Left lobe of liver (tissue), 2 donors: ENCODE data around the gene IL20RB. TPM values are rescaled to one million over a fixed set of nuclear protein-coding genes. Genes with fewer than 3 reads are reported as not detected.

ENCODE experiments used
- ATAC-seq: fragments of 200-7000 bp; cut with Tn5 transposase; one replicate; pipeline ENCODE4 v1.9.1; 2020; ENCODE audit warnings: mild to moderate bottlenecking, moderate library complexity
- DNase-seq: peaks from one replicate; pipeline ENCODE4 v3.0.0-alpha.2; 2020; ENCODE audit warnings: low spot score
- total RNA-seq: library from RNA; stranded (reverse); gene quantifications from one replicate; pipeline ENCODE4 v1.2.1, GENCODE V29; 2021
- donor health status: DM: no; HTN: no; CAD: no; lungs with moderate emphysema.
- donor health status: DM: no; HTN: yes; CAD: no.

IL20RB gene, protein sequence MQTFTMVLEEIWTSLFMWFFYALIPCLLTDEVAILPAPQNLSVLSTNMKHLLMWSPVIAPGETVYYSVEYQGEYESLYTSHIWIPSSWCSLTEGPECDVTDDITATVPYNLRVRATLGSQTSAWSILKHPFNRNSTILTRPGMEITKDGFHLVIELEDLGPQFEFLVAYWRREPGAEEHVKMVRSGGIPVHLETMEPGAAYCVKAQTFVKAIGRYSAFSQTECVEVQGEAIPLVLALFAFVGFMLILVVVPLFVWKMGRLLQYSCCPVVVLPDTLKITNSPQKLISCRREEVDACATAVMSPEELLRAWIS
- 6.9 TPM for total RNA-seq

DNA sequence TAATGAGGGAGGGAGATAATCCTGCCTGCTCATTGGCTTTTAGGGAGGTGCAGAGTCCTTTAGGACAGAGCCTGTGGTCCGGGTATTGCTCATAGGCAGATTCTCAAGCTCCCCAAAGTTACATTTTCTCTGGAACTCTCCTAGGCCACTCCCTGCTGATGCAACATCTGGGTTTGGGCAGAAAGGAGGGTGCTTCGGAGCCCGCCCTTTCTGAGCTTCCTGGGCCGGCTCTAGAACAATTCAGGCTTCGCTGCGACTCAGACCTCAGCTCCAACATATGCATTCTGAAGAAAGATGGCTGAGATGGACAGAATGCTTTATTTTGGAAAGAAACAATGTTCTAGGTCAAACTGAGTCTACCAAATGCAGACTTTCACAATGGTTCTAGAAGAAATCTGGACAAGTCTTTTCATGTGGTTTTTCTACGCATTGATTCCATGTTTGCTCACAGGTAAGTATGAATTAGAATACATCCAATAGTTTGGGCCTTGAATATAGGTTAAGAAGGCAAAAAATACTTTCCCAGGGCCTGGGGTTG, at the start of gene IL20RB:
Gene IL20RB (plus strand): TSS at position 233 of the 538 bp plus-strand sequence. CDS start 131 bp downstream, at position 364.
- ATAC-seq = peak; percentile 77
- peak; percentile 66 for DNase-seq

DNA sequence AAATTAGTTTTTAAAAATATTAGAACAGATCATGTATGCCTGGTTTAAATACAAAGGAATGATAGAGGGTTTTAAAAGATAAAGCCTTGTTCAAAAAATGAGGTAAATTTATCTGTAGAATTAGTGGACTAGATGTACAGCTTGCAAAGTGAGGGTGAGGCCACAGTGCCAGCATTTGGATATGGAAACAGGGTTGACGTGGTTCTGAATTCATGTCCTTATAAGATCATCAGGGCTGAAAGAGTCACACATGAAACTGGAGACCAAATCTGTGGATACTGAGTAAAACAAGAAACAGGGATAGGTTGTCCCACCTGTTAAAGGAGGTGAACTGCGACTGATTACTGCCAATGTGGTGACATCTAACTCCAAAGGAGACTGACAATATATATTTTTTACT, 49.5 kb upstream of the IL20RB start:
- no peak for ATAC-seq
- DNase-seq = no peak

DNA sequence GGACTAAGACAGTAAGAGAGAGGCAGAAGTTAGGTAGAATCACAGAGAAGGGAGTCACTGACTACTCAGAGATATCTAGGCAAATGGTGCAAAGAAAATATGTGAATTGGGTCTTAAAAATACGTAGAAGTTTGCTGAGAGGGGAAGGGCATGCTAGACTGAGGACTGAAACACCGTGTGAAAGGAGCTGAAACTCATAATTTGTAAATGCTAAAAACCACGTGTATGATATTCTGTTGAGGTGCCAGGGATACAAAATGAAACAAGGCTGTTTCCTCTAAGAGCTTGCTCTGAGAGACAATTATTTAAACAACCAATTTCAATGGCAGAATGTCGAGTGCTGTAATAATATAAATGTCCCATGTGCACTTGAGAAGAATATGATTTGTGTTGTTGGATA, 48.6 kb upstream of the IL20RB start:
- ATAC-seq = peak; percentile 26

DNA sequence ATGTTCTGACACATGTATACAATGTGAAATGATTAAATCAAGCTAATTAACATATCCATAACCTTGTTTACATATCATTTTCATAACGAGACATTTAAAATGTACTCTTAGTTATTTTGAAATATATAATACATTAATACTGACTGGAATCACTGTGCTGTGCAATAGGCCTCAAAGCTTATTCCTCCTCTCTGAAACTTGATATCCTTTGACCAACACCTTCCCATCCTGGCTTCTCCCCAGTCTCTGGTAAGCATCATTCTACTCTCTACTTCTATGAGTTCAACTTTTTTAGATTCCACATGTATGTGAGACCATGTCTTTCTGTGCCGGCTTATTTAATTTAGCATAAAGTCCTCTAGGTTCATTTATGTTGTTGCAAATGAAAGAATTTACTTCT, 47.1 kb upstream of the IL20RB start:
- DNase-seq (no peak), ATAC-seq (no peak)

More for the DNA sequence above, 48.6 kb upstream of the IL20RB start:
- DNase-seq = no peak

DNA sequence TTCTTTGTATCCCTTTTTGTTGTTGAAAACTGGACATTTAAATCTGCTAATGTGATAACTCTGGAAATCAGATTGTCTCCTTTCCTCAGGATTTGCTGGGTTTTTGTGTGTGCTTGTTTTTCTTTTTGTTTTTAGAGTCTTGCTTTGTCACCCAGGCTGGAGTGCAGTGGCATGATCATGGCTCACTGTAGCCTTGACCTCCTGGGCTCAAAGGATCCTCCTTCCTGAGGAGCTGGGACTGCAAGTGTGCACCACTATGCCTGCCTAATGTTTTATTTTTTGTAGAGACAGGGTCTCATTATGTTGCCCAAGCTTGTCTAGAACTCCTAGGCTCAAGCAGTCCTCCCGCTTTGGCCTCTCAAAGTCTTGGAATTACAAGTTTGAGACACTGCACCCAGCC, 44.6 kb upstream of the IL20RB start:
- no peak for DNase-seq
- no peak for ATAC-seq

DNA sequence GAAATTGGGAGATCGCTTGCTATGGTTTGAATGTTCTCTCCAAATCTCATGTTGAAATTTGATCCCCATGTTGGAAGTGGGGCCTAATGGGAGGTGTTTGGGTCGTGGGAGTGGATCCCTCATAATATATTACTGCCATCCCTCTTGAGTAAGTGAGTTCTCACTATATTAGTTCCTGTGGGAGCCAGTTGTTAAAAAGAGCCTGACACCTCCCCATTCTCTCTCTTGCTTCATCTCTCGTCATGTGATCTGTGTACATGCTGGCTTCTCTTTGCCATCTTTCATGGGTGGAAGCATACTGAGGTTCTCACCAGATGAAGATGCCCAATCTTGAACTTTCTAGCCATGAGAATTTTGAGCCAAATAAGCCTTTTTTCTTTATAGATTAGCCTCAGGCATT, 43.0 kb upstream of the IL20RB start:
- DNase-seq (no peak), ATAC-seq (peak; percentile 23)

DNA sequence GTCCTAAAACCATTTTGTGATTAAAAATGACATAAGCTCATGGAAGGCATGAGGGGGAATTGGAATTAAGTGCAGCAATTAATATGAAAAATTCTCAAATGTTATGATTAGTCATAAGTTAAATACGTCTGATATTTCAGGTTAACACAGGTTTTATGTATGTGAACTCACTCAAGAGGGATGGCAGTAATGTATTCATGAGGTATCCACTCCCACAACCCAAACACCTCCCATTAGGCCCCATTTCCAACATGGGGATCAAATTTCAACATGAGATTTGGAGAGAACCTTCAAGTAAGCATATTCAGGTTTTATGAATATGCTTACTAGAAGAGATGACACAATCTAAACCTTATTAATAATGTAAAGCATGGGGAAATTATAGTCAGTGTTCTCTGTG, 41.6 kb upstream of the IL20RB start:
- no peak for DNase-seq
- ATAC-seq = no peak

DNA sequence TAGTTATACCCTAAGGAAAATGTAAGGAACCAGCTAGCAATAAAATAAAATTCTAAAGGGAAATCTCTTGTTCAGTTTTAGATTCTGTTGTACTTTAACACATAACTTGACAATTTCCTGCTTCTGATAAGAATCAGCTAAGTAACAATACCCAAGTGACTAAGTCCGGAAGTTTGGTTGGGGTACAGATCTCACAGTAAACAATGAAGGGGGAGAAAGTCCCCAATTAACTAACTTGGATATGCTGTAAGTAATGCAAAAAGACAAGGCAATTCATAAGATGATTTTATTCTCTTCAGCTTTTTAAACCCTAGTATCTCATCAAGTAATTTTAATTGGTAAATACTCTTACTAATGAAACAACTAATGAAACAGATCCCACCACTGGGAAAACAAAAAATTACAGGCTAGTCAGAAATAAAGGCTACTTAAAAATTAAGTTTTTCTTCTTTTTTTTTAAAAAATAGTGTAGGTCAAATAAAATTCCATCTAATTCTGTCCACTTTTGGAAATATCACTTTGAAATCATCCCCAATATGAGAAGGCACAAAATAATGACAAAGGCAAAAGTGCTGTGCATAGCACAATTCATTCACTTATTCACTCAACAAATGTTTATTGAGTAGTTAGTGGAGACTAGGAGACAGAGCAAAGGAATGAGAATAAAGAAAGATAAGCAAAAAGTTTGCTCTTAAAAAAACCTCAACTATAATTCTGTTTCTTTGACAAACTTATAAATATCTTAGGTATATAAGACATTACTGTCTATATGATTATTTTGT, 37.8 kb upstream of the IL20RB start:
- no peak for DNase-seq
- ATAC-seq = no peak

DNA sequence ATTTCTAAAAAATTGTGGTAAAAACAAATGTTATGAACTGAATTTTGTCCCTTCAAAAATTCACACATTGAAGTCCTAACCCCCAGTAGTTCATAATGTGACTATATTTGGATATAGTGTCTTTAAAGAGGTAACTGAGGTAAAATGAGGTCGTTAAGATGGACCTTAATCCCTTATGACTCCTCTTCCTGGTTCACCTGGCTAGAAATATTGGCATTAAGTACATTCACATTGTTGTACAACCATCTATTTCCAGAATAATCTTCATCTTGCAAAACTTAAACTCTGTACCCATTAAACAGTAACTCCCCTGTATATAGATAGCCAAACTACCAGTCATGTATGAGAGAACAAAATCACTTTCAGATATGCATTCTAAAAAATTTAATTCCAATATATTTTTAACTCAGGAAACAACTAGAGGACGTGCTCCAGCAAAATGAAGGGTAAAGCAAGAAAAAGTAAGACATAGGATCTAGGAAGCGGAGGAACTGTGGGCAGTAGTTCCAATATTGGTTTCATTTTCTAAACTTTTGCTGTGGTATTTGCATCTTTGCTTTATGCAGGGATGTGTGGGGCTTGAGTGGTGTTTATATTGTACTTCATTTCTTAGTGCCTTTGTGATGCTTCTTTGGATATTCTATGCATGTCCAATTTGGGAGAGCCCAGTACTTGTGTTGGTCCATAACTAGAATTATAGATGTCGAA, 36.7 kb upstream of the IL20RB start:
- ATAC-seq = peak; percentile 63
- DNase-seq = no peak

DNA sequence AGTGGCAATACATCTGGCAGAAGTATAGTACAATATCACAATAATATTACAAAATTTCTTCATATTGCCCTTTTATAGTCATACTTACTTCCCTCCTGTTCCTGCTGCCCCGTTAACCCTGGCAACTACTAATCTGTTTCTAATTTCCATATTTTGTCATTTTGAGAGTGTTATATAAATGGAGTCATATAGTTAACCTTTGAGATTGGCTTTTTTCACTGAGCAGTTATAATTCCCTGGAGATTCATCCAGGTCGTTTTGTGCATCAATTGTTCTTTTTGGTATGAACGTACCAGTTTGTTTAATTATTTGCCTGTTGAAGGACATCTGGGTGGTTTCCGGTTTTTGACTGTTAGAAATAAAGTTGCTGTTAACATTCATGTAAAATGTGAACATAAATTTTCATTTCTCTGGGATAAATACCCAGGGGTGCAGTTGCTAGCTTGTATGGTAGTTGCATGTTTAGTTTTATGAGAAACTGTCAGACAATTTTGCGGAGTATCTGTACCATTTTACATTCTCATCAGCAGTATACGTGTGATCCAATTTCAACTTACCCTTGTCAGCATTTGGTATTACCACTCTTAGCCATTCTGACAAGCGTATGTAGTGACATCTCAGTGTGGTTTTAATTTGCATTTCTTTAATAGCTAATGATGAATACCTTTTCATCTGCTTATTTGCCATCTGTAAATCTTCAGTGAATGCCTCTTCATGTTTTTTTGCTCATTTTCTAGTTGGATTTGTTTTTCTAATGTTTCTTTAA, 32.2 kb upstream of the IL20RB start:
- no peak for ATAC-seq
- DNase-seq = no peak

DNA sequence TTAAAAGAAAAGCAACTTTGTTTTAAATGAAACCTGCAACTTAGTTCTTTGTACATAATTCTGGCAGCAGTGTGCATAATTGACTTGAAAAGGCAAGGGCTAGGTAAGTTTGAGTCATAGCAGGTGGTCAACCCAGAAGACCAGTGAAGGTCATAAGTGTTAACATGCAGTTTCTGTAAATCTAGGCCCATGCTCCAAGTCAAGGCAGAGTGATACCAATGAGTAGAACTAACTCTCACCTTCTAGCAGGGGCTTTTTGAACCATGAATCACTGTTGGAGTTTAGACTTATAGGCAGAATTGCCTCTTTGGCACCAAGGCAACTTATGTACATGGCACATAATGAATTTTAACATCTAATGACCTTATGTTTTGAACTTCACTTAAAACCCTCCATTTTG, 29.5 kb upstream of the IL20RB start:
- ATAC-seq (no peak), DNase-seq (no peak)

DNA sequence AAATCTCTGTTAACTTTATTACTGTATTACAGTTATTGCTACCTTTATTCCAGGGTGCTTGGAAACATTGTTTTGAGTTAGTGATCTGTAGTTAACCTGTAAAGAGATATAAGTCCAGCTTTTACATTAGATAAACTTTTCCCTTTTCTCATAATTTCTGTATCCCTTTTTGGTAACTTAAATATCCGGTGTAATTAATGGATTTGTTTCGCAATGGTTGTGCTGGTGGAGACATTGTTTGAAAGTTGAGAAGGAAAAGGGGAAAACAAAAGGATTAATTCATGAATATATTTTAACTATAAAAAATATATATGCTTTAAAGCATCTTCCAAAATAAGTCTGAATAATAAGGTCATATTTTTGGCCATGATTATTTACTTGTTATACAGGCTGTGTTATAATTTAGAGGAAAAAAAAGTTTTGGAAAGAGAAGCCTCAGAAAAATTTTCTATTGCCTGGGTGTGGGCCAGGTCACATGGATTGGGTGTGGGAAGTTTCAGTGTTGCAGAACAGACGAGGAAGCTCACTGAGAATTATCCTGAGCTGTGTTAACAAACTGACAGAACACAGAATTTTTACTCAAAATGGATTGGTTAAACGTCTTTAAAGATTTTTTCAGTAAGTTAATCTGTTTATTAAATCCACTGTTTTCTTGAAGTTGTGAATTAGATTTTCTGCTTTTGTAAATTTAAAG, 27.7 kb upstream of the IL20RB start:
- peak; percentile 76 for ATAC-seq
- peak; percentile 53 for DNase-seq

DNA sequence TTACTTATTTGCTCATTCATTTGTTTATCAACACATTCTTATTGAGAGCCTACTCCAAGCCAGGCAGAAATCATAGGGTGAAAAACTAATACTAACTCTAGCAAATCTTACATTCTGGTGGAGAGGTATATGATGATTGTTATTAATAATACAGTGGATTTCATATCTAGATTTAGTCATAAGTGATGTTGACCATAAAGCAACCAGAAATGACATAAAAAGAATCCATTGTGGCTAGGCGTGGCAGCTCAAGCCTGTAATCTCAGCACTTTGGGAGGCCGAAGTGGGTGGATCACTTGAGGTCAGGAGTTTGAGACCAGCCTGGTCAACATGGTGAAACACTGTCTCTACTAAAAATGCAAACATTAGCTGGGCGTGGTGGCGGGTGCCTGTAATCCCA, 26.2 kb upstream of the IL20RB start:
- no peak for DNase-seq
- no peak for ATAC-seq

DNA sequence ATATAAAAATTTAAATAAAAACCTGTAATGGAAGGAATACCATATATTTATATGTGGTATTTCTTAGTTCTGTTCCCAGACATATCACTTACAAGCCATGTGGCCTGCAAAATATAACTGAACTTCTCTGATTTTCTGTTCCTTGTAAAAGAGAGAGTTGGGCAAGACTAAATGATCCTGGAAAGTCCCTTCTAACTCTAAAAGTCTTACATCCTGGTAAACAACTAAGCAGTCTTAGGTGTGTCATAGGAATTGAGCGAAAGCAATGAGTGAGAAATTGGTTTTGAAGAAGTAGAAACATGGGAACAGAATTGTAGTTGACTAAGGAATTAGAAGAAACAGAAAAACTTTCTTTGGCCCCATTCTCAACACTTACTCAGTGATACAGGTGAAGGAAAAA, 25.3 kb upstream of the IL20RB start:
- no peak for DNase-seq
- ATAC-seq = no peak

DNA sequence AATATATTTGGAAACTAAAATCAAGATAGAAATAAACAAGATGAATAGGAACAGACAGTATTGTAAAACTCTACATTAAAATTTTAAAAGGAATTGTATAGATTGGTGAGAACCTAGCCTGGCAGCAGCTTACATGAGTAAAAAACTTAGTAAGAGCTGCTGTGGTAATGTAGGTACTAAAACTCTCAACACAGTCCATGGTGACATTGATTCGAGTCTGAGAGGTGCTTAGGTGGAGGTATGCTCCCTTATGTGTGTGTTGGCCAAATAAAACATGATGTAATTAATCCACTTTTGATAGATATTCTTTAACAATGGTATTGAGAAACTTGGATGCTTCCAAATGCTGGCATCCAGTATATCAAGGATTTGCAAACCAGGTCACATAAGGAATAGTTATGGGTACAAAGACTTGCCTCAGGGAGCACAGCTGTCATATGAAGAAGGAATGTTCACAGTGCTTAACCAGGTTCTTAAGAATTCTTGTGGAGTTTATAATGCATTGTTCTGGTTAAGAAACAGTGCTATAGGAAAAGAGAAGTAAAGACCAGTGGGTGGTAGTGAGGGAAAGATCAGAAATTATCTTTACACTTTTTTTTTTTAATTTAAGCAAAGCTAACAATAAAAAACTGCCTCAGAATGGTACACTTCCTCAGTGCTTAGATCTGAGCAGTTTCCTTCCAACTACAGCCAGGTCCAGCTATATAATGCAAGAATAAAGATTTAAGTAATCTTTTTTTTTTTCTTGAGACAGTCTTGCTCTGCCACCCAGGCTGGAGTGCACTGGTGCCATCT, 24.6 kb upstream of the IL20RB start:
- DNase-seq (no peak), ATAC-seq (peak; percentile 23)

DNA sequence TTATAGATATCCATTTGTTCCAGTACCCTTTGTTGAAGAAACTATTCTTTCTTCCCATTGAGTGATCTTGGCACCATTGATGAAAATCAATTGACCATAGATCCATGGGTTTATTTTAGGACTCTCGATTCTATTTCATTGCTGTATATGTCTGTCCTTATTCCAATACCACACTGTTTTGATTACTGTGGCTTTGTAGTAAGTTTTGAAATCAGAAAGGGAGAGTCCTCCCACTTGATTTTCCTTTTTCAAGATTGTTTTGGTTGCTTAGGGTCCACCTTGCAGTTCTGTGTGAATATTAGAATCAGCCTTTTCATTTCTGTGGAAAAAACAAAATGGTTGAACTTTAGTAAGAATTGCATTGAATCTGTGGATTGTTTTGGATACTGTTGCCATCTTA, 20.6 kb upstream of the IL20RB start:
- ATAC-seq = no peak
- DNase-seq = no peak

DNA sequence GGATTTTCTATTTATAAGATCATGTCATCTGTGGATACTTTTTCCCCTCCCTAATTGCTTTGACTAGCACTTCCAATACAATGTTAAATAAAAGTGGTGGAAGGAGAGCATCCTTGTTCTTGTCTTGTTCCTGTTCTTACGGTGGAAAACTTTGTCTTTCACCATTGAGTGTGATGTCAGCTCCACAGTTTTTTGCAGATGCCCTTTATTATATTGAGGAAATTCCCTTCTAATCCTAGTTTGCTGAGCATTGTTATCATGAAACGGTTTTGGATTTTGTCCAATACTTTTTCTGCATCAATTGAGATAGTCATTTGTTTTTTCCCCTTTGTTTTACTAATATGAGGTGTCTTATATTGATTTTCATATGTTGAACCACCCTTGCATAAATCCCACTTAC, 19.9 kb upstream of the IL20RB start:
- DNase-seq (no peak), ATAC-seq (no peak)

DNA sequence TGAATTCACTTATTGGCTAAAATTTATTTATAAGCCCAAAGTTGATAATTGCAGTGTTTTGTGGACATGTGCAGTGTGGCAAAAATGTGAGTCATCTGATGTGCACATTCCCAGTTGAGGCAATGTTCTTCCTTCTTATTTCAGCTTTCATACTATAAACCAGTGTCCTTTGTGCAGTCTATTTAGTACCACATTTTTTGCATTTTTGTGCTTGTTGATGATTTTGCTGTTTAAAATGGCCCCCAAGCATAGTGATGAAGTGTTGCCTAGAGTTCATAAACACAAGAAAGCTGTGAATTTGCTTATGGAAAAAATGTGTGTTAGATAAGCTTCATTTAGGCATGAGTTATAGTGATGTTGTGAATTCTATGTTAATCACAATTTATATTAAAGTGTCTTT, 19.4 kb upstream of the IL20RB start:
- DNase-seq = no peak
- no peak for ATAC-seq

DNA sequence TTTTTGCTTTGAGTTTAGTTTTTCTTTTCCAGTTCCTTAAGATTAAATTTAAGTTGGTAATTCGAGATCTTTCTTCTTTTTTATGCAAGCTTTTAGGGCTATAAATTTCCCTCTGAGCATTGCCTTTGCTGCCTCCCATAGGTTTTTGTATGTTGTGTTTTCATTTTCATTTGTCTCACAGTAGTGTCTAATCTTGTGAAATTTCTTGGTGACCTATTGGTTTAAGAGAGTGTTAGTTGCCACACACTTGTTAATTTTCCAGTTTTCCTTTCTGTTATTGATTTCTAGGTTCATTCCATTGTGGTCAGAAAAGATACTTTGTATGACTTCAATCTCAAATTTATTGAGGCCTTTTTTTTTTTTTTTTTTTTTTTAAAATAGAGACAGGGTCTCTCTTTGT, 18.3 kb upstream of the IL20RB start:
- DNase-seq (no peak), ATAC-seq (peak; percentile 65)
